Activated CD4-positive, alpha-beta memory T cell treated with anti-CD3 and anti-CD28 coated beads, Interleukin-2, amount 10 ng/mL, durations not matched to agents 7 days and 5 days (primary cell): ENCODE data around the gene SERPINH1. TPM values are rescaled to one million over a fixed set of nuclear protein-coding genes. Genes with fewer than 3 reads are reported as not detected.

Experiments used
- CTCF ChIA-PET: fragments of 350-600 bp; sonication (Branson Sonifier 250); formaldehyde crosslinking; loops from one replicate; lab custom pipeline; 2021; ENCODE audit warnings: antibody characterized with exemption, inconsistent platforms; lab: Charles Lee
- POLR2A ChIA-PET: fragments of 350-600 bp; sonication (Branson Sonifier 250); formaldehyde crosslinking; loops from one replicate; lab custom pipeline; 2021; ENCODE audit warnings: antibody characterized with exemption; lab: Charles Lee
- DNase-seq: peaks from one replicate; pipeline ENCODE4 v3.0.0-alpha.2; 2020
- H3K27ac Mint-ChIP-seq: one replicate; pipeline ENCODE4 v1.8.0; 2021; ENCODE audit warnings: mild to moderate bottlenecking, mixed read lengths
- H3K27me3 Mint-ChIP-seq: one replicate; pipeline ENCODE4 v1.8.0; 2021; ENCODE audit warnings: mixed read lengths
- H3K36me3 Mint-ChIP-seq: one replicate; pipeline ENCODE4 v1.8.0; 2021; ENCODE audit warnings: low read depth, mixed read lengths
- H3K4me1 Mint-ChIP-seq: one replicate; pipeline ENCODE4 v1.8.0; 2021; ENCODE audit warnings: mixed read lengths
- H3K4me3 Mint-ChIP-seq: one replicate; pipeline ENCODE4 v1.8.0; 2021; ENCODE audit warnings: mild to moderate bottlenecking, mixed read lengths
- H3K9me3 Mint-ChIP-seq: one replicate; pipeline ENCODE4 v1.8.0; 2021; ENCODE audit warnings: mixed read lengths
- total RNA-seq, 2 experiments: library from RNA; stranded (reverse); gene quantifications; one replicate each; pipeline ENCODE4 v1.2.3, GENCODE V29; 2021

Gene SERPINH1
- total RNA-seq, 2 experiments from 2014 or later, result 12.2 to 13.3 TPM

DNA sequence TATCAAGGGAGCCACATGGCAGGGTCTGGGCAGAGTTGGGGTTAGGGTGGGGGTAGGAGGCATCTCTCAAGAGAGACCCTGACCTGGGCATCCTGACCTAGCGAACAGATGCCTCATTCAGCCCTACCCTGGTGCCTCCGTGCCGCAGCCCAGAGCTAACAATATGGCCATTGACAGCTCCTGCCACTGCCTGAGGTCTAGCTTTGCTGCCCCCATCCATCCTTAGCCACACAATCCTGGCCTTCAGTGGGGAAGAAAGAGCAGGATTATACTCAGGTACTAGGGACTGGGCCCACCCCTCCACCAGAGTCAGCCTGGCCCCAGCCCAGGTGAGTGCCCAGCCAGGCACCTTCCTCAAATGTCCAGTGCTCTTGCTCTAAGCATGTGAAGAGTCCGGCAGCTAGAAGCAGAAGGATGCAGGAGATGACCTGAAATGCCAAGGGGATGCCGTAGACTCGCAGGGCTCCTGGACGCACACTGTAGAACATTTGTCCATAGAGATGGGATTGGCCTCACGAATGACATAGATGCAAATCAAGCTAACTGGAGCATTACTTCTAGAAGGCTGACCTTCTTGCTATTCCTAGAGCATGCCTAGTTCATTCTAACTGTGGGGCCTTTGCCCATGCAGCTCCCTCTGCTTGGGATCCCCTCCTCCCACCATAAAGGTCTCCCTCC is 13.3 kb upstream of the SERPINH1 start:
- Mint-ChIP-seq H3K4me1 (peaks cover 4% of the 10 kb centered on the region), H3K27ac (no peak overlapping the region), H3K4me3 (no peak overlapping the region), H3K27me3 (peaks cover 10% of the 10 kb centered on the region), H3K9me3 (no peaks in the 10 kb centered on the region), H3K36me3 (no peaks in the 10 kb centered on the region)
- DNase-seq, result no peak
- CTCF ChIA-PET, result interaction anchor here (0.6 to 1.8 kb wide), 6 partner anchors 10 to 1294 kb away, joined by 4 to 9 read pairs (median 5); no protein-coding TSS in a partner anchor
- POLR2A ChIA-PET, result interaction anchor here (0.7 to 1.4 kb wide), 3 partner anchors 10 to 14 kb away, joined by 3 read pairs; partner anchors contain the start of gene SERPINH1

DNA sequence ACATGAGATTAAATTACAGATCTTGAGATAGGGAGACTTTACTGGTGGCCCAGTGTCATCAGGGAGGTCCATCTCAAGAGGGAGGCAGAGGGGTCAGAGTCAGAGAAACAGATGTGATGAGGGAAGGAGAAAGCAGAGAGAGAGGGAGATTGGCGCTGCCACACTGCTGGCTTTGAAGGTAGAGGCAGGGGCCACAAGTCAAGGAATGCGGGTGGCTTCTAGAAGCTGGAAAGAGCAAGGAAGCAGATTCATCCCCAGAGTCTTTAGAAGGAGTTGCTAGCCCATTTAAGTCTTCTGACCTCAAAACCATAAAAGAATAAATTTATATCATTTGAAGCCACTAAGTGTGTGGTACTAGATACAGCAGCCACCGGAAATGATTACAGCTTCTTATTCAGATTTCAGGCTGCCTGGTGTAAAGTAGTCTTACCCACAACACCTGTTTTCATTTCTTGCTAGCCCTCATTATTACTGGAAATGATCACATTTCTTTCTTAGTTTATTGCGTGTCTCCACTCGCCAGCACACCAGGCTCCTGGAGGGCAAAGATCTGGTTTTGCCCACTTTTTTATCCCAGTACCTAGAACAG is 12.6 kb upstream of the SERPINH1 start:
- Mint-ChIP-seq H3K9me3 (no peaks in the 10 kb centered on the region), H3K27me3 (peaks cover 10% of the 10 kb centered on the region), H3K4me1 (peaks cover 4% of the 10 kb centered on the region), H3K36me3 (no peaks in the 10 kb centered on the region), H3K4me3 (no peak overlapping the region), H3K27ac (no peak overlapping the region)
- CTCF ChIA-PET, result interaction anchor here (0.6 to 1.8 kb wide), 4 partner anchors 12 to 1294 kb away, joined by 4 to 9 read pairs (median 6); no protein-coding TSS in a partner anchor
- POLR2A ChIA-PET, result interaction anchor here (0.7 to 1.4 kb wide), 3 partner anchors 11 to 13 kb away, joined by 3 read pairs; partner anchors contain the start of gene SERPINH1
- no peak for DNase-seq

DNA sequence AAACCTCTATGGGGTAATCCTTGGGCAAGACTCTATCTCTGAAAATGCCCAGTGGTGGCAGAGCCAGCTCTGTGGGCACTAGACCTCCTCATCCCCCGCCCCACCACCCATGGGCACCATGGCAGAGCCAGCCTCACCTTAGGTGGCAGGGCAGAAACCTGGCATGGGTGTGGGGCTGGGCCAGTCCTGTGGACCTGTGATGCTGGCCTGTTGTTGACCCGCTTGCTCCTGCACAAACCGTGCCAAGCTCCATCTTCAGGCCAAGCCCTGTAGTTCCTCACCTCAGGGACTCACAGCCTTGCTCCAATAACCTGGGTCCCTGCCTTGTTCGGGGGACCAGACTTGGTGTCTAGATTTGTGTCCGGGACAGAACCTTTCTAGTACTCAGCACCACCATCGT is 8.9 kb upstream of the SERPINH1 start:
- POLR2A ChIA-PET, result no interaction called here
- Mint-ChIP-seq H3K36me3 (no peaks in the 10 kb centered on the region), H3K27ac (no peak overlapping the region), H3K4me3 (no peak overlapping the region), H3K9me3 (no peaks in the 10 kb centered on the region), H3K27me3 (peaks cover 6% of the 10 kb centered on the region), H3K4me1 (peaks cover 4% of the 10 kb centered on the region)
- no peak for DNase-seq
- CTCF ChIA-PET, result interaction anchor here (0.6 kb wide), 1 partner anchor 15 kb away, joined by 3 read pairs; no protein-coding TSS in a partner anchor

DNA sequence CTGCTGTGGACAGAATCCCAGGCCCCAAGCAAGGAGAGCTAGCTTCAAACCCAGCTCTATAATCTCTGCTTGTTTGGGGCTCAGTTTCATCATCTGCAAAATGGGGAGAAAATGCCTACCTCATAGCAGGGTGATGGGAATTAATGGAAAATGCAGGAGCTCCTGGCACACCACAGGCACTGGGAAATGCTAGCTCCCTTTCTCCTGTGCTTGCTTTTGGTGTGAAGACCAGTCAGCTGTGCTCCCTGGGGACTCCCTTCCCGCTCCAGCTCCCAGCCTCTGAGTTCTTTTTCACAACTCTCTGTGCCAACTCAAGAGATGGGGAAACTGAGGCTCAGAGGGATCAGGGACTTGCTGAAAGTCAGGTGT is 8.2 kb upstream of the SERPINH1 start:
- Mint-ChIP-seq H3K27ac (no peak overlapping the region), H3K4me3 (no peak overlapping the region), H3K27me3 (peaks cover 6% of the 10 kb centered on the region), H3K36me3 (no peaks in the 10 kb centered on the region), H3K4me1 (peaks cover 4% of the 10 kb centered on the region), H3K9me3 (no peaks in the 10 kb centered on the region)
- no peak for DNase-seq
- ChIA-PET CTCF (interaction anchor here (0.6 to 1.0 kb wide), 2 partner anchors 11 to 15 kb away, joined by 3 read pairs; no protein-coding TSS in a partner anchor), POLR2A (interaction anchor here (0.9 kb wide), 2 partner anchors 15 kb away, joined by 3 read pairs; no protein-coding TSS in a partner anchor)

DNA sequence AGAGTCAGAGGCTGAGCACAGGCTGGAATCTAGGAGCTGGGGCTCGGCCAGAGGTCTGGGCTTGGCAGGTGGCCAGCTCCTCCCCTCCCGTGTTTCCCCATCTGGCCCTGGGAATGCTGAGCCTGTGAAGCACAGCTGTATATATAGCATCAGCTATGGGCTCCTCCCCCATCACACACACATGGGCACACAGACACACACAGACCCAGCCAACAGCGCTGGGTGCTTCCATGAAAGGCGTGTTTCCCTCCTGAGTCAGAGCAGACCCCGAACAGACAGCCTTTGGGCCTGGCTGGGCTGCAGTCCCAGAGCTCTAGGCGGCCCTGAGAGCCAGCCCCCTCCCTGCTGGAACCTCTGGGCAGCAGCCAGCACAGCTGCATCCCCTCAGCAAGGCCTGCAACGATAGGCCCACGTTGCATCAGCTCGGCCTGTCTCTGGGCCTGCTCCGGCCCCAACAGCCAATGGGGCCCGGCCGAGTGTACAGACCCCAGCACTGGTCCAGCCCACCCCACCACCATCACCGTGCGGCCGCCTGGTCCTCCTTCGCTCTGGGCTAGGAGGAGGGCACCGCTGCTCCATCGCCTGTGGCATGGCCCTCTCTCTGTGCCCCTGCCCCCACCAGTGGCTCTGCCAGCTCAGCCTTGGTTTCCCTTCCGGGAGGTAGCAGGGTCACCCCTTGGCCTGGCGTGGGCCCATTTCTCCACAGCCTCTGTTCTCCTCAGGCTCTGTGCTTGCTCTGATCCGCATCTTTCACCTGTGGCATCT is 7.6 kb upstream of the SERPINH1 start:
- H3K27me3 Mint-ChIP-seq, result peaks cover 6% of the 10 kb centered on the region
- no peaks in the 10 kb centered on the region for H3K36me3 Mint-ChIP-seq
- no peak overlapping the region for H3K4me3 Mint-ChIP-seq
- H3K4me1 Mint-ChIP-seq, result peaks cover 2% of the 10 kb centered on the region
- POLR2A ChIA-PET, result interaction anchor here (0.9 kb wide), 2 partner anchors 14 to 15 kb away, joined by 3 read pairs; no protein-coding TSS in a partner anchor
- no peak overlapping the region for H3K27ac Mint-ChIP-seq
- no peak for DNase-seq
- no peaks in the 10 kb centered on the region for H3K9me3 Mint-ChIP-seq
- CTCF ChIA-PET, result interaction anchor here (1.0 kb wide), 1 partner anchor 11 kb away, joined by 3 read pairs; no protein-coding TSS in a partner anchor

DNA sequence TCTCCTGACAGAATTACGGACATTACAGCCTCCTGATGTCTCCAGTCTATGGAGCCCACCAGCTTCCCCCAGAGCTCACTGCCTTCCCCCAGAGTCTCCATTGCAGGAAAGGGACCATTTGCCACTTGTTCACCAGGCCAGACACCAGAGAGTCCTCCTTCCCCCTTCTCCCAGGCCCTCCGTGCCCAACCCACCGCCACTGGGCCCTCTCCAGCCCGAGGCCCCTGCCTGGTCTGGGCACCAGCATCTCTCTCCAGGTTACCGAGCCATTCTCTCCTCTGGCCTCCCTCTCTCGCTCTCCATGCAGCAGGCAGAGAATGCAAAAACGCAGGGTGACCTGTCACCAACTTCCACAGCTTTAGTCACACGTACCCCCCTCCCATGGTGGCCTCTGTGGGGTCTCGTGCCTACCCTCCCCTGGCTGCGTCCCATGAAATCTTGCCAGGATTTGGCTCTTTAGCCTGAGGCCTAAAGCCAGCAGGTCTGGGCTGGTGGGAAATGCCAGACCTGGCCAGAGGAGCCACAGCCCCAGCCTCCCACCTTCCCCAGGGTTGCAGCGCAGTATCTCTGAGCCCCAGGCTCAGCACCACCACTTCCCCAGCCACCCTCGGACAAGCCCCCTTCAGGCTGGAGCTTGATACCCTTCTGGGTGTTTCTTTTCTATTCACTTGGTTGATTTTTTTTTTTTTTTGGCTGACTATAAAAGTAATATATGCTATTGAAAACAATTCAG is 6.8 kb upstream of the SERPINH1 start:
- H3K4me1 Mint-ChIP-seq, result no peaks in the 10 kb centered on the region
- no peaks in the 10 kb centered on the region for H3K36me3 Mint-ChIP-seq
- ChIA-PET POLR2A (interaction anchor here (1.0 kb wide), 1 partner anchor 21 kb away, joined by 3 read pairs; no protein-coding TSS in a partner anchor), CTCF (no interaction called here)
- DNase-seq, result no peak
- no peak overlapping the region for H3K4me3 Mint-ChIP-seq
- no peak overlapping the region for H3K27ac Mint-ChIP-seq
- peaks cover 6% of the 10 kb centered on the region for H3K27me3 Mint-ChIP-seq
- no peaks in the 10 kb centered on the region for H3K9me3 Mint-ChIP-seq

DNA sequence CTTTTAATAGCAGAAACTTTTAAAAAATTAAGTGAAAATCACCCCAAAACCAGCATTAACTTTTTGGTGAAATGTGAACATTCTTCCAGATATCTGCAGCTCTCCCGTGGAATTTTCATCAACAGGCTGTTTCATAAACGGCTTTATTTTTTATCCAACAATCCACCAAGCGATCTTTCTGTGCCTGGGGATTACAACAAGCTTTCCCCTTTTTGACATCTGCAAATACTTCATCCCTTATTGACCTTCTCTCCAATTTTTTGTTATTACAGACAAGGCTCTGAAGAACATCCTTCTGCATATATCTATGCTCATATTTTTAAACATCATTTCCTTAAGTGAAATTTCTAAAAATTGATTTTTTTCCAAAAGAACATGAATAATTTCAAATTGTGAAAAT is 5.8 kb upstream of the SERPINH1 start:
- CTCF ChIA-PET, result no interaction called here
- no peak overlapping the region for H3K27ac Mint-ChIP-seq
- H3K9me3 Mint-ChIP-seq, result no peaks in the 10 kb centered on the region
- peaks cover 7% of the 10 kb centered on the region for H3K4me1 Mint-ChIP-seq
- peaks cover 6% of the 10 kb centered on the region for H3K27me3 Mint-ChIP-seq
- H3K4me3 Mint-ChIP-seq, result no peak overlapping the region
- POLR2A ChIA-PET, result no interaction called here
- H3K36me3 Mint-ChIP-seq, result no peaks in the 10 kb centered on the region
- no peak for DNase-seq

DNA sequence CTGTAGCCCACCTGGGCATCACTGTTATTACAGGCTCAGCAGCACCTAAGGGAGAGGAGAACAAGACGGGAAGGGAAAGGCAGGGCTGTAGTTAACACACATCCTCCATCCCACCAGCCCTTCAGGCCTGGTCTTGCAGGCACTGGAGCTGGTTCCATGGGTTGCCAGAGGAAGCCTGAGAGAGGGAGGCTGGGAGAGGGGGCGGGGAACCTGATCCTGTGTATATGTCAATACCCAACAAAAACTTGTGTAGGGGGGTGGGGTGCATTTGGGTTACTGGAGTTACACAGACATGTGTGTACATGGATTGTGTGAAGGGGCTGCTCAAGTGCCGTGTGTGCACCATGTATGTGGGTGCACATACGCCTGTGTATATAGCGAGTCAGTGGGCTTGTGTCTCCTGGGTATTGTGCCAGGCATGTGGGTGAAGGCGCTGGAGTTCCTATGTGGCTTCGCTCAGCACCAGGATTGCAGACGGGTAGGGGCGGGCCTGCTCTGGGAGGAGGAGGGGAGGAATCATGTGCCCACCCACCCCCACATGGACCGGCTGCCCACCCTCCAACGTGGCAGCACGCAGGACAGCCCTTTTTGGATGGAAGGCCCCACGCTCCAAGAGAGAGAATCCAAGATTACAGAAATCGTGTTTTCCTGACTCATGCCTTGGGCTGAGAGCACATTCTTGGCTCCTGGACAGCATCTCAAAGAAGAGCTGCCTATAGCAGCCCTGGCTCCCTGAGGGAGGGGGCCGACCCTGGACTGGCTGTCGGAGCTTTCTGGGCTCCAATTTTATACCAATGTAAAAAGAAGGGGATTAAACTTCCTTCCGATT is 4.2 kb upstream of the SERPINH1 start:
- ChIA-PET POLR2A (no interaction called here), CTCF (no interaction called here)
- no peak for DNase-seq
- Mint-ChIP-seq H3K4me1 (peaks cover 21% of the 10 kb centered on the region), H3K36me3 (no peaks in the 10 kb centered on the region), H3K27ac (no peak overlapping the region), H3K4me3 (no peak overlapping the region), H3K9me3 (no peaks in the 10 kb centered on the region), H3K27me3 (peaks cover 6% of the 10 kb centered on the region)

DNA sequence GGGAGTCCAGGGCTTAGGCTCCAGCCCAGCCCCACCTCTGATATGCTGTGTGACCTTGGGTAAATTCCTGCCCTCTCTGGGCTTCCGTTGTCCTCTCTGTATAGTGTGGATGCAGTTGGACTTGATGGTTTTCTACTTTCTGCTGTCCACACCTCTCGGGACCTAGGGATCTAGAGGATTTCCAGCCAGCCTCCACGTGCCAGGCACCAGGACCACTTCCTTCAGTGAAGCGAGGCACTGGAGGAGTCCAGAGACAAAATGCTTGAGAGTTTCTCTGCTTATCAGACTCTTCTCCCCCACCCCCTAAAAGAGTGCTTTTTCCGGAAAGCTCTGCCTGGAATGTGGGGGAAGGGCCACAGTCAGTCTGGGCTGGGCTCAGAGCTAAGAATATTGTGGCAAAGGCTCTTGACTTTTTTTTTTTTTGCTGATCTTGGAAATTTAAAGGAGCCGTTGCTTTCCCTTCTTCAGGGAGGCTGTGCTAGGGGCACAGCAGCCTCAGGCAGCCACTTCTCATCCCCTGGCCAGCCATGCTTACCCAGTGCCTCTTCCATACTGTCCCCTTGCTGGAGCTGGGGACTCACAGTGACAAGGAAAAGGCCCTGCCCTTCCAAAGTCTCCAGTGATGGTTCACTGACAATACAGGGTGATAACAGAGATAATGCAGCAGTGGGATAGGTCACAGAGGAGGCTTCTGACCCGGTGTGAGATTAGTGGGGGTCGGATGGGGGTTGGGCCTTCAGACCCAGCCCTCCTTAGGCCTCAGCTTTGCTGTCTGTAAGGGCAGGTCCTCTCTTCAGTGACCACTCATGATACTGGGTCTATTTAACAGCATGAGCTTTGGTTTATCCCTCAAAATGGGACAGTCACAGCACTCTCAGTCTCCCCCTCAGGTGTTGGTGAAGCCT is 2.9 kb upstream of the SERPINH1 start:
- no peak overlapping the region for H3K27ac Mint-ChIP-seq
- H3K4me1 Mint-ChIP-seq, result peaks cover 29% of the 10 kb centered on the region
- no peak for DNase-seq
- H3K36me3 Mint-ChIP-seq, result no peaks in the 10 kb centered on the region
- ChIA-PET CTCF (interaction anchor here (0.6 to 3.0 kb wide), 2 partner anchors 15 to 144 kb away, joined by 3 to 14 read pairs; no protein-coding TSS in a partner anchor), POLR2A (interaction anchor here (1.7 kb wide), 1 partner anchor 10 kb away, joined by 3 read pairs; no protein-coding TSS in a partner anchor)
- H3K4me3 Mint-ChIP-seq, result no peak overlapping the region
- no peaks in the 10 kb centered on the region for H3K9me3 Mint-ChIP-seq
- peaks cover 6% of the 10 kb centered on the region for H3K27me3 Mint-ChIP-seq

DNA sequence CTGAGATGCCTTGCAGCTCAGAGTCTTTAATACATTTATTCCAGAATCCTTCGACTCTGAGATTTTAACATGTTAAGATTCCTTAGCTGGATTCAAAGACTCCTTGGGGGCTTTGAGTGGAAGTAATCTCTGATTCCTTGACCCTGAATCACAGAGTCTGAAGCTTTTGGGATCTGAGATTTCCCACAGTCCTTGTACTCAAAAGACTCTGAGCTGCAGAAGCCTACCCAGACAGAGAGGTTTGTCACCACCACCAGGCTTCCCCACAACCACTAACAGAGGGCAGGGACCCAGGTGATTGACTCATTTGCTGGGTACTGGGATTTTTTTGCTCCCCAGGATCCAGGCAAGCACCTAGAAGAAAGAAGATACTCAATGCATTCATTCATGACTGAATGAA is 1.4 kb upstream of the SERPINH1 start:
- H3K4me1 Mint-ChIP-seq, result peaks cover 29% of the 10 kb centered on the region
- ChIA-PET POLR2A (interaction anchor here (1.1 to 2.7 kb wide), 4 partner anchors 12 to 42 kb away, joined by 3 to 20 read pairs (median 11); no protein-coding TSS in a partner anchor), CTCF (interaction anchor here (0.7 to 3.0 kb wide), 5 partner anchors 12 to 26 kb away, joined by 3 to 14 read pairs (median 3); no protein-coding TSS in a partner anchor)
- DNase-seq, result no peak
- no peaks in the 10 kb centered on the region for H3K9me3 Mint-ChIP-seq
- no peak overlapping the region for H3K27ac Mint-ChIP-seq
- peak overlapping the region; percentile 99 for H3K4me3 Mint-ChIP-seq
- H3K36me3 Mint-ChIP-seq, result no peaks in the 10 kb centered on the region
- peaks cover 4% of the 10 kb centered on the region for H3K27me3 Mint-ChIP-seq
